Body of pancreas (tissue), 4 donors: ENCODE measurements around the gene ETS1. TPM values are rescaled to one million over a fixed set of nuclear protein-coding genes. Genes with fewer than 3 reads are reported as not detected.

Experiments
- ATAC-seq: fragments of 150-250 bp; one replicate; pipeline ENCODE4 v1.9.1; 2016
- DNase-seq, 4 donors: peaks; one replicate each; pipeline ENCODE4 v3.0.0-alpha.2; 2019
- H3K27ac ChIP-seq, 4 donors: fragments of 200-600 bp; sonication (generic); 1 replicate in 3 of 4; 2 replicates in 1 of 4; pipeline versions ENCODE4 v1.5.1 to v1.6.1; 2016 to 2019; ENCODE audit warnings: mild to moderate bottlenecking in 1 of 4, mixed read lengths in 1 of 4, moderate library complexity in 1 of 4
- H3K27me3 ChIP-seq, 2 donors: fragments of 200-600 bp; sonication (generic); one replicate each; pipeline ENCODE4 v1.6.0; 2016; ENCODE audit warnings: mild to moderate bottlenecking in 1 of 2
- H3K36me3 ChIP-seq, 2 donors: fragments of 200-600 bp; sonication (generic); replicated peaks in 1 of 2; 2 replicates each; pipeline ENCODE4 v1.5.1; 2016; ENCODE audit warnings: low read depth in 2 of 2; ENCODE audit not compliant: insufficient read depth in 1 of 2
- H3K4me1 ChIP-seq: fragments of 200-600 bp; sonication (generic); one replicate; pipeline ENCODE4 v1.6.0; 2016
- H3K4me3 ChIP-seq, 2 donors: fragments of 200-600 bp; sonication (generic); 1 replicate in 1 of 2; 2 replicates in 1 of 2; pipeline ENCODE4 v1.5.1; 2016 to 2019
- H3K9me3 ChIP-seq, 3 donors: fragments of 200-600 bp; sonication (generic); 1 replicate in 2 of 3; 2 replicates in 1 of 3; pipeline ENCODE4 v1.5.1; 2016
- POLR2A ChIP-seq, 3 donors: fragments of 450-650 bp; IDR thresholded peaks; one replicate each; pipeline ENCODE4 v1.6.1; 2016; ENCODE audit warnings: antibody characterized with exemption in 3 of 3, mild to moderate bottlenecking in 2 of 3
- WGBS, 2 donors: methylation state at CpG; one replicate each; pipeline ENCODE4 v1.1.5; 2017; 5-methylcytosine and 5-hydroxymethylcytosine counted together
- intact Hi-C: fragments of 100-400 bp; cut with DNase I; formaldehyde crosslinking; loops from one replicate; pipeline ENCODE4 v1.15.1; 2023
- total RNA-seq, 2 donors: library from RNA; depleted of rRNA; stranded (reverse); fragments of >200 nt; gene quantifications; one replicate each; pipeline ENCODE4 v1.1.0, GENCODE V29; 2016
- TF ChIP-seq, protein P1 (sequence below), 7 experiments: fragments of 450-650 bp in 4 of 7; fragments of 200-600 bp in 3 of 7; sonication (generic) in 3 of 7; IDR thresholded peaks; one replicate each; pipeline ENCODE4 v1.5.1; 2016 to 2019; ENCODE audit warnings: antibody characterized with exemption in 7 of 7

ETS1 gene
- total RNA-seq, 2 donors from 2014 or later: 20.0 to 22.7 TPM

DNA sequence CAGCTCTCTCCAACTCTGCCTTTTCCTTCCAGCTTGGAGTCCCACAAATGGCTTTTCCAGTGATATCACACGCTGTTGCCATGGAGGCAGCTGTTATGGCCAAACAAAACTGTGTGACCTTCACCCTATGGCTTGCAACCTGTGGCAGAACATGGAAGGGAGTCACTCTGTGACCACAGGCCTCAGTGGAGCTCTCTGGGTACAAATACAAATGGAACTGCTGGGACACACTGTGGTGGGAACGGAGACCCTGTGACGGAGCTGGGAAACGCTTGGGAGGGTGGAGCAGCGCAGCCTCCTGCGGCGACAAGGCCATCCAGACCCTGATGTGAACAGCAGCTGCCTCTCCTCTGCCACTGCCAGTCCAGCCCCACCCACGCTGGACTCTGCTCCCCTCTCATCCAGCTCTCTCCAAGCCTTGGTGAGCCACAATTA, 162.5 kb downstream of the ETS1 start:
- Histone ChIP-seq H3K36me3 (no peaks in the 10 kb centered on the region), H3K27ac (peak overlapping the region in 2 of 4 donors; percentile 58 to 62), H3K4me3 (no peak overlapping the region), H3K9me3 (no peaks in the 10 kb centered on the region), H3K4me1 (peaks cover 13% of the 10 kb centered on the region), H3K27me3 (no peaks in the 10 kb centered on the region)
- TF ChIP-seq, protein P1, sequence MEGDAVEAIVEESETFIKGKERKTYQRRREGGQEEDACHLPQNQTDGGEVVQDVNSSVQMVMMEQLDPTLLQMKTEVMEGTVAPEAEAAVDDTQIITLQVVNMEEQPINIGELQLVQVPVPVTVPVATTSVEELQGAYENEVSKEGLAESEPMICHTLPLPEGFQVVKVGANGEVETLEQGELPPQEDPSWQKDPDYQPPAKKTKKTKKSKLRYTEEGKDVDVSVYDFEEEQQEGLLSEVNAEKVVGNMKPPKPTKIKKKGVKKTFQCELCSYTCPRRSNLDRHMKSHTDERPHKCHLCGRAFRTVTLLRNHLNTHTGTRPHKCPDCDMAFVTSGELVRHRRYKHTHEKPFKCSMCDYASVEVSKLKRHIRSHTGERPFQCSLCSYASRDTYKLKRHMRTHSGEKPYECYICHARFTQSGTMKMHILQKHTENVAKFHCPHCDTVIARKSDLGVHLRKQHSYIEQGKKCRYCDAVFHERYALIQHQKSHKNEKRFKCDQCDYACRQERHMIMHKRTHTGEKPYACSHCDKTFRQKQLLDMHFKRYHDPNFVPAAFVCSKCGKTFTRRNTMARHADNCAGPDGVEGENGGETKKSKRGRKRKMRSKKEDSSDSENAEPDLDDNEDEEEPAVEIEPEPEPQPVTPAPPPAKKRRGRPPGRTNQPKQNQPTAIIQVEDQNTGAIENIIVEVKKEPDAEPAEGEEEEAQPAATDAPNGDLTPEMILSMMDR (IDR thresholded peaks at IDR 0.05): no peak
- no peak for TF ChIP-seq POLR2A (IDR thresholded peaks at IDR 0.05)
- intact Hi-C loops: no loop called here
- peak; percentile 89 for ATAC-seq
- 72 to 80% methylated on average over 5 to 8 of the region's 8 CpGs for WGBS, 2 donors
- DNase-seq: peak; percentile 72 to 82 (median 76)

DNA sequence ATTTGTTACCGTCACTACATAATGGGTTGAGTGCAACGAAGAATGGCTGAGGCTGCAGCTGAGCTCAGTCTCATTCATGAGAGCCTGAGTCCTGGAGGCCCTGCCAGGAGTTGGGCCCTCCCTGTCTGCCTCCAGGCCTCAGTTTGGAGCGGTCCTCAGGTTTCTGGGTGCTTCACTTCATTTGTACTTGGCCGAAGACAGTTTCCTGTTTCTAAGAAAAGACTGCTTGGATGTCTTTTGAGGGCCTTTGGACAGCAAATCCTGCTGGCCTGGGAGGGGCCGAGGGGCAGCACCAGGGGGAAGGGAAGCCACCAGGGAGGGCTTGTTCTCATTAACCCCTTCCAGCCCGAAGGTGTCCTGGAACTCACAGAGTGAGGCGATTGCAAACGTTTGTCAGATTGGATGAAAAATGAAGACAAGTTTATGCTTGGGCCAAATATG, 163.1 kb downstream of the ETS1 start:
- H3K9me3 ChIP-seq: no peaks in the 10 kb centered on the region
- H3K27me3 ChIP-seq: no peaks in the 10 kb centered on the region
- no peaks in the 10 kb centered on the region for H3K36me3 ChIP-seq
- peaks cover 13% of the 10 kb centered on the region for H3K4me1 ChIP-seq
- intact Hi-C loops: no loop called here
- 52 to 58% methylated on average over 8 of the region's 8 CpGs for WGBS, 2 donors
- TF ChIP-seq, protein P1 (IDR thresholded peaks at IDR 0.05): no peak
- TF ChIP-seq POLR2A (IDR thresholded peaks at IDR 0.05): no peak
- H3K4me3 ChIP-seq: no peak overlapping the region
- DNase-seq (peak in 1 of 4 donors; percentile 23), ATAC-seq (peak; percentile 28)
- peak overlapping the region in 2 of 4 donors; percentile 58 to 62 for H3K27ac ChIP-seq

DNA sequence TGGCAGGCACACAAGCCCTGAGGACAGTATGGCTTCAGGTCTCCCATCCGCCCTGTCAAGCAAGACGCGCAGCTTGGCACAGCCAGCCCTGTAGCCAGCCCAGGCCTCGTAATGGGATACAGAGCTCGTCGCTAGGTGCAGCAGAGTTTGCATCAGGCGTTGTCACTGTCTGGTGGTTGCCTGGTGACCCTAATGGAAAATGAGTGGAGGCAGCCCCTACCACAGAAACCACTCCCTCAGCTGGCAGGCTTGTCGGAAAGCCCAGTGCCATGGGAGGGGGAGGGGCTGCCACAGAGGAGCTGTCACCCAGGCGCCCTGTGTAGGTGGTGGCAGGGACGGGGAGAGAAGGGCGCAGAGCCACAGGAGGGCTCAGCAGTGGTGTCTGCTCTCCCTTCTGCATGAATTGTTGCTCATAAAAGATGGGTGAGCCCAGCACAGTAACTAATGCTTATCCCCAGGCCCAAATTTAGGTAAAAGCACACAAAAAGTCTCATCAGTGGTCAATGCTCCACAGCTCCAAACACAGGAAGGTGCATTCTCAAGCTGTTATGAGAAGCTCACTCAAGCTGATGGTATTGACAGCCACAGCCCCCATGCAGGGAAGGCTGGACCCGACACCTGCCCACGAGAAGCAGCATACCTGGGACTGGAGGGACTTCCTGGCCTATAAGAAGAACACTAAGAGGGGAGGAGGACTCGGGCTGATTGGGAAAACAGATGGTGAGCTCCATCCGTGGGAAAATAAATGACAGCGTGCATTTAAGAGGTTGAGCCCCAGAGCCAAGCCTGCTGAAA, 164.6 kb downstream of the ETS1 start:
- Histone ChIP-seq H3K36me3 (no peaks in the 10 kb centered on the region), H3K27me3 (no peaks in the 10 kb centered on the region), H3K4me1 (peaks cover 13% of the 10 kb centered on the region), H3K27ac (no peak overlapping the region), H3K4me3 (no peak overlapping the region), H3K9me3 (no peaks in the 10 kb centered on the region)
- peak; percentile 20 to 63 (median 54) for DNase-seq
- TF ChIP-seq, protein P1 (IDR thresholded peaks at IDR 0.05): no peak
- TF ChIP-seq POLR2A (IDR thresholded peaks at IDR 0.05): peak in 1 of 3 donors; percentile 11
- WGBS, 2 donors: 82 to 83% methylated on average over 11 to 16 of the region's 16 CpGs
- peak; percentile 18 for ATAC-seq
- intact Hi-C loops: no loop called here

DNA sequence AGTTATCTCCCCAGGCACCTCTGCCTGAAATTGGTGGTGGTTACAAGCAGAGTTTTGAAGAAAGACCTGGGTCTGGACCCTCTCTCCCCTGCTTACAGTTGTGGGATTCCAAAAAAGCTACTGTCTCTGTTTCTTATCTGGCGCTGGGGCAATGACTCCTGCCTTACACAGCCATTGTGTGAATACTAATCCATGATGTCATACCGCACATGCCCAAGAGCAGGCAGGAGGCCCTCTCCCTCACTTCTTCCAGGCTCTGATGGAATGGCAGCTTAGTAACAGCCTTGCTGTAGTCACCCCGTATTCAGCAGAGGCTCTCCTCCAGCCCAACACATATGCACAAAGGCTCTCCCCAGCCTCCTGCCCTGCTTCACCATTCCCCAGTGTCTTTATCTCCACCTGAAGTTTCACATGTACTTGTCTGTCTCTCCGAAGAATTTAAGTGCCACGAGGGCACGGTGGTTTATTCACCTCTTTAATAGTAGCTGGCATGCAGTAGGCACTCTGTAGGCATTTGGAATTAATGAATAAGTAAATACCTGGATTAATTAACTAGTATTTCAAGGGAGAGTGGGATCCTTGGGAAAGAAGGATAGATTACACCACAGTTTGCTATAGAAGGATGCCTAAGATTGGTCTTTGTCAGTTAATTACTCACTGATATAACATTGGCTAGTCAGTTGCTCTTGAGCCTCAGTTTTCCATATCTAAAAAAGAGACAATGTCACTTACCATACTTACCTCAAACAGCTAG, 165.6 kb downstream of the ETS1 start:
- intact Hi-C loops: no loop called here
- H3K4me1 ChIP-seq: peaks cover 13% of the 10 kb centered on the region
- no peak overlapping the region for H3K4me3 ChIP-seq
- no peak for DNase-seq
- ATAC-seq: no peak
- H3K9me3 ChIP-seq: no peaks in the 10 kb centered on the region
- H3K27ac ChIP-seq: no peak overlapping the region
- no peaks in the 10 kb centered on the region for H3K27me3 ChIP-seq
- H3K36me3 ChIP-seq: no peaks in the 10 kb centered on the region
- no peak for TF ChIP-seq POLR2A (IDR thresholded peaks at IDR 0.05)
- TF ChIP-seq, protein P1 (IDR thresholded peaks at IDR 0.05): no peak
- 72 to 83% methylated on average over 6 of the region's 6 CpGs for WGBS, 2 donors
